GM12878 (cell line): ENCODE data around the gene NLGN1.

Experiments
- ESRRA ChIP-seq: IDR thresholded peaks from 2 replicates; pipeline ENCODE4 v1.6.1; 2012; ENCODE audit warnings: mild to moderate bottlenecking, low read length, improper control_type of control experiment
- POLR2AphosphoS5 ChIP-seq: IDR thresholded peaks from 2 replicates; pipeline ENCODE4 v1.6.1; 2011; ENCODE audit warnings: mild to moderate bottlenecking, low read length, inconsistent platforms
- ZBTB40 ChIP-seq: fragments of 450-650 bp; IDR thresholded peaks from 2 replicates; pipeline ENCODE4 v1.6.1; 2016; ENCODE audit warnings: mild to moderate bottlenecking, moderate library complexity, borderline replicate concordance

- TF ChIP-seq ZBTB40, result no peak
- TF ChIP-seq POLR2AphosphoS5, result no peak
- TF ChIP-seq ESRRA, result no peak
Observed at GRCh38 chr3:173742491-173742890, 344.9 kb downstream of the NLGN1 start.
